ENCODE data around the gene SNCG.
"Not testable (repeated sequence)": the region's sequence is repeated elsewhere in the genome, so short reads cannot be mapped to it uniquely, and the experiment has no call there.

The SNCG gene

DNA sequence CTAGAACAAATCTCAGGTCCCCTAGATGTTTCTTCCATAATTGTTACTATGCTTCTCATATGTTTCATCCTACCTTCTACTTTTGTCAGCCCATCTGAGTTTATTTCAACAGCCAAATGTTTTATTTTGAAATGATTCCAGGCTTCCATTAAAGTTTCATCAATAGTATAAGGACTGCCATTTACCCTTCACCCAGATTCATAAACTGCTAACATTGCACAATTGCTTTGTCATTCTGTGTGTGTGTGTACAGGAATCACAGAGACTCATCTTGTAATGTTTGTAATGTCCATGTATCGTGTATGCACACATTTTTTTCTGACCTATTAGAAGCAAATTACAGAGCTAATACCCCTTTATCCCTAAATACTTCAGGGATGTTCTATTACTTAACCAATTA is 26.5 kb upstream of the SNCG start:
- no peaks in the 10 kb centered on the region for H3K9me3 ChIP-seq
- H3K27me3 ChIP-seq = peaks cover 6% of the 10 kb centered on the region
- H3K36me3 ChIP-seq = no peaks in the 10 kb centered on the region
- no peaks in the 10 kb centered on the region for H3K4me1 ChIP-seq (ENCODE audit: control insufficient read depth in 1 of 2, insufficient read depth in 1 of 2, low read depth in 1 of 2, low read length in 1 of 2)
- H3K27ac ChIP-seq = no peak overlapping the region
- TF ChIP-seq, protein P1, sequence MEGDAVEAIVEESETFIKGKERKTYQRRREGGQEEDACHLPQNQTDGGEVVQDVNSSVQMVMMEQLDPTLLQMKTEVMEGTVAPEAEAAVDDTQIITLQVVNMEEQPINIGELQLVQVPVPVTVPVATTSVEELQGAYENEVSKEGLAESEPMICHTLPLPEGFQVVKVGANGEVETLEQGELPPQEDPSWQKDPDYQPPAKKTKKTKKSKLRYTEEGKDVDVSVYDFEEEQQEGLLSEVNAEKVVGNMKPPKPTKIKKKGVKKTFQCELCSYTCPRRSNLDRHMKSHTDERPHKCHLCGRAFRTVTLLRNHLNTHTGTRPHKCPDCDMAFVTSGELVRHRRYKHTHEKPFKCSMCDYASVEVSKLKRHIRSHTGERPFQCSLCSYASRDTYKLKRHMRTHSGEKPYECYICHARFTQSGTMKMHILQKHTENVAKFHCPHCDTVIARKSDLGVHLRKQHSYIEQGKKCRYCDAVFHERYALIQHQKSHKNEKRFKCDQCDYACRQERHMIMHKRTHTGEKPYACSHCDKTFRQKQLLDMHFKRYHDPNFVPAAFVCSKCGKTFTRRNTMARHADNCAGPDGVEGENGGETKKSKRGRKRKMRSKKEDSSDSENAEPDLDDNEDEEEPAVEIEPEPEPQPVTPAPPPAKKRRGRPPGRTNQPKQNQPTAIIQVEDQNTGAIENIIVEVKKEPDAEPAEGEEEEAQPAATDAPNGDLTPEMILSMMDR (IDR thresholded peaks at IDR 0.05) = no peak
- no peak overlapping the region for H3K4me3 ChIP-seq (ENCODE audit: low read depth in 1 of 2, low read length in 1 of 2)

GRCh38 chr10:86932674-86933073 is 25.7 kb upstream of the SNCG start:
- Histone ChIP-seq H3K27ac (no peak overlapping the region), H3K36me3 (no peaks in the 10 kb centered on the region), H3K4me3 (ENCODE audit: low read depth in 1 of 2, low read length in 1 of 2) (no peak overlapping the region), H3K9me3 (no peaks in the 10 kb centered on the region), H3K27me3 (no peaks in the 10 kb centered on the region), H3K4me1 (ENCODE audit: control insufficient read depth in 1 of 2, insufficient read depth in 1 of 2, low read depth in 1 of 2, low read length in 1 of 2) (no peaks in the 10 kb centered on the region)
- TF ChIP-seq, protein P1 (IDR thresholded peaks at IDR 0.05) = no peak

DNA sequence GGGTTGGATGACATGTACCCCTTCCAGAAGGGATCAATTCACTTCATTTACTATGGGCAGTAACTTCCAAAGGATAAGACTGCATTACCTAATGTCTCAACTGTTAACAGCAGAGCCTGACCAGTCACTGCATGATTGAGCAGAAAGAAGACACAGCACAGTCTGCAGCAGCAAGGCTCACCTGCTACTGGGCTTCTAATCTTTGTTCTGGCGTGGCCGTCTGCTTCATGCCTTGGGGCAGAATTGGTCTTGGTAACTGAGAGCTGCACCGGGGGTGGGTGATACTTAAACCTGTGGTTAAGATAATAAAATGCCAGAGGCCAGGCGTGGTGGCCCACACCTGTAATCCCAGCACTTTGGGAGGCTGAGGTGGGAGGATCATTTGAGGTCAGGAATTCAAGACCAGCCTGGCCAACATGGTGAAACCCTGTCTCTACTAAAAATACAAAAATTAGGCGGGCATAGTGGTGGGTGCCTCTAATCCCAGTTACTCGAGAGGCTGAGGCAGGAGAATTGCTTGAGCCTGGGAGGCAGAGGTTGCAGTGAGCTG is 24.2 kb upstream of the SNCG start:
- H3K27ac ChIP-seq; H3K9me3 ChIP-seq; H3K4me3 ChIP-seq (ENCODE audit: low read depth in 1 of 2, low read length in 1 of 2); H3K4me1 ChIP-seq (ENCODE audit: control insufficient read depth in 1 of 2, insufficient read depth in 1 of 2, low read depth in 1 of 2, low read length in 1 of 2); H3K36me3 ChIP-seq; H3K27me3 ChIP-seq: not testable (repeated sequence)

DNA sequence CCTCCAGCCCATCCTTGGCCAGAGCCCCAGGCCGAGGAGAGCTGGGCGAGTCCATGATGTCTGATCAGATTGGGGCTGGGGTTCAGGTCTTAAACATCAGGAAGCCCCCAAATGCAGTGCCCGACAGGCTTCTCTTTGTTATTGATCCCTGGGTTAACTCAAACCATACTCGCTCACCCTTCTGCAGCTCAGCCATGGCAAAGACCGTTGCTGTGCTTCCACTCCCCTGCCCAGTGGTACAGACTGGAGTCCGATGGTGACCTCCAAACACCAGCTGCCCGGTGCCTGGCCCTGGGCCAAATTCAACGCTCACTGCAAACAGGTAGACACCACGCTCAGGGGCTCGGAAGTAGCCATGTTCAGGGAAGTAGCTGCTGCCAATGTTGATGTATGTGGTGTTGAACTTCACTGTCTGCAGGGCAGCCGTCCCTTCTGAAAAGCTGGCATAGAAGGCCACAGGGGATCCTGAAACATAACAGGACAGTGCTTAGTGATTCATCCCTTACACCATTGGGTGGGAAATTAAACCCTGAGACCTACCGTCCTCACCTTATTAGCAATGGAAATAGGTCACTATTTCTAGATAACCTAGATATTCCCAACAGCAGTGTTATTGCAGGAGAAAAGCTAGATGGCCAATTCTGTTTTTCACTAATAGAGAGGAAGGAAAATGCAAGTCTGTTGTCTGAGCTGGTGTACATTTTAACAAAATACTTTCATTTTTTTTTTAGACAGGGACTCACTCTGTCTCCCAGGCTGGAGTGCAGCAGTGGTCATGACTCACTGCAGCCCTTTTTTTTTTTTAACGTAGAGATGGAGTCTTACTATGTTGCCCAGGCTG is 21.5 kb upstream of the SNCG start:
- H3K27ac ChIP-seq = no peak overlapping the region
- no peaks in the 10 kb centered on the region for H3K27me3 ChIP-seq
- TF ChIP-seq, protein P1 (IDR thresholded peaks at IDR 0.05) = no peak
- peaks cover 0 to 3% of the 10 kb centered on the region in 2 experiments for H3K4me1 ChIP-seq (ENCODE audit: control insufficient read depth in 1 of 2, insufficient read depth in 1 of 2, low read depth in 1 of 2, low read length in 1 of 2)
- H3K36me3 ChIP-seq = no peaks in the 10 kb centered on the region
- no peak overlapping the region for H3K4me3 ChIP-seq (ENCODE audit: low read depth in 1 of 2, low read length in 1 of 2)
- no peaks in the 10 kb centered on the region for H3K9me3 ChIP-seq

DNA sequence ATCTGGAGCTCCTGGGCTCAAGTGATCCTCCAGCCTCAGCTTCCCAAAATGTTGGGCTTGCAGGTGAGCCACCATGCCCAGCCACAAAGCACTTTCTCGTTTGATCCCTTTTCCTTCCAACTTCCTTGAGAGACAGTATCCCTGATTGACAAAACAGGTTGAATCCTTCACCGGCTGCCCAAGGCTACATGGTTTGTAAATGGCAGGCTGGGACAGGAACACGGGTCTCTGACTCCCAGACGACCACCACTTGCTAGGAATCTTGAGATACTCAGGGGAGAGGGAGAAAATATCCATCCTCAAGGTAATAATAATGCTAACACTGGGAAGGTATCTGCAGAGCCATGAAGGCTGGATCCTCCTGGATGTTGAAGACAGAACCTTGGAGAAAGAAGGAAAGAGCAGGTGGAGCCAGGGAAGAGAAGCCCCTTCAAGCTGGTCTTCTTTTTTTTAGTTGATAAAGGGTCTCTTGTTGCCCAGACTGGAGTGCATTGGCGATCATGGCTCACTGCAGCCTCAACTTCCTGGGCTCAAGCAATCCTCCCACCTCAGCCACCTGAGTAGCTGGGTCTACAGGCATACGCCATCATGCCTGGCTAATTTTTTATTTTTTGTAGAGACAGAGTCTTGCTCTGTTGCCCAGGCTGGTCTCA is 20.8 kb upstream of the SNCG start:
- no peaks in the 10 kb centered on the region for H3K9me3 ChIP-seq
- H3K4me1 ChIP-seq (ENCODE audit: control insufficient read depth in 1 of 2, insufficient read depth in 1 of 2, low read depth in 1 of 2, low read length in 1 of 2) = peaks cover 0 to 3% of the 10 kb centered on the region in 2 experiments
- TF ChIP-seq, protein P1 (IDR thresholded peaks at IDR 0.05) = no peak
- H3K27me3 ChIP-seq = no peaks in the 10 kb centered on the region
- no peak overlapping the region for H3K4me3 ChIP-seq (ENCODE audit: low read depth in 1 of 2, low read length in 1 of 2)
- H3K36me3 ChIP-seq = no peaks in the 10 kb centered on the region
- H3K27ac ChIP-seq = no peak overlapping the region

- Histone ChIP-seq H3K36me3 (no peaks in the 10 kb centered on the region), H3K27ac (no peak overlapping the region), H3K4me3 (ENCODE audit: low read depth in 1 of 2, low read length in 1 of 2) (no peak overlapping the region), H3K9me3 (no peaks in the 10 kb centered on the region), H3K4me1 (ENCODE audit: control insufficient read depth in 1 of 2, insufficient read depth in 1 of 2, low read depth in 1 of 2, low read length in 1 of 2) (peaks cover 0 to 3% of the 10 kb centered on the region in 2 experiments), H3K27me3 (no peaks in the 10 kb centered on the region)
- TF ChIP-seq, protein P1 (IDR thresholded peaks at IDR 0.05) = no peak
Observed at GRCh38 chr10:86938260-86938659, 20.1 kb upstream of the SNCG start.

GRCh38 chr10:86940076-86940475 is 18.3 kb upstream of the SNCG start:
- not testable (repeated sequence) for H3K4me1 ChIP-seq (ENCODE audit: control insufficient read depth in 1 of 2, insufficient read depth in 1 of 2, low read depth in 1 of 2, low read length in 1 of 2); H3K27me3 ChIP-seq; H3K9me3 ChIP-seq; H3K4me3 ChIP-seq (ENCODE audit: low read depth in 1 of 2, low read length in 1 of 2); H3K36me3 ChIP-seq; H3K27ac ChIP-seq
